ENCODE measurements around the gene SMAD7.

GRCh38 chr18:48982266-48982665 is 31.5 kb upstream of the SMAD7 start:
- TF ChIP-seq EZH2 (IDR thresholded peaks at IDR 0.05; ENCODE audit: low read depth, unreplicated experiment) (no peak), CTCF (conservative IDR thresholded peaks at IDR 0.05; ENCODE audit: low read depth in 2 of 2) (no peak), EZH2phosphoT487 (IDR thresholded peaks at IDR 0.05; ENCODE audit: unreplicated experiment) (no peak), CREB1 (CRISPR knock-in tag; IDR thresholded peaks at IDR 0.05; ENCODE audit: low read depth) (no peak), ETS1 (IDR thresholded peaks at IDR 0.05) (no peak), POLR2AphosphoS5 (IDR thresholded peaks at IDR 0.05; ENCODE audit: low read depth) (no peak), ZNF331 (CRISPR knock-in tag; IDR thresholded peaks at IDR 0.05; ENCODE audit: low read depth) (no peak), NANOG (IDR thresholded peaks at IDR 0.05; ENCODE audit: borderline replicate concordance) (no peak), REST (IDR thresholded peaks at IDR 0.05; ENCODE audit: unreplicated experiment) (no peak), JUNB (IDR thresholded peaks at IDR 0.05; ENCODE audit: unreplicated experiment) (no peak)
